ENCODE results near the gene TMCO2.

Gene TMCO2

DNA sequence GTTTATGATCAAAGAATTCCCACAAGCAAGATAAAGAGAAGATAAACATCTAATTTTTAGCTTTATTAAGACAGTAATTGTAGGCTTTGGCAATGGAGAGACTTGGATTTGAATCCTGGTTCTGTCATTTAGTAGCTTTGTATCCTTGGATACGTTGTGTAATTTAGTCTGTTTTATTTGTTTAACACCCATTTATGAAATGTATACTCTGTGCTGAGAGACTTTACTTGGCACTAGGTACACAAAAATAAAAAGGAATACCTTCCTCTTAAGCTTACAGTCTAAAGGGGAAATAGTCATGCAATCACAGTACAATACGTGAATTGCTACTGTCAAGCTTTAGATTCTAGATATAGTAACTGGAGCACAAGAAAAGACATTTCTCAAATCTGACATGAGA, 34.1 kb downstream of the TMCO2 start:
- no peak overlapping the region for H2AFZ ChIP-seq (ENCODE audit: low read length)
- no peaks in the 10 kb centered on the region for H3K27me3 ChIP-seq (replicated peaks; ENCODE audit: insufficient read depth, low read length)
- no peaks in the 10 kb centered on the region for H3K9me2 ChIP-seq (replicated peaks; ENCODE audit: insufficient read depth, low read length)
- no peak overlapping the region for H3K4me3 ChIP-seq (ENCODE audit: low read length)
- H3K27ac ChIP-seq (ENCODE audit: low read length) = no peak overlapping the region
- H4K20me1 ChIP-seq (ENCODE audit: insufficient read depth, low read length) = no peaks in the 10 kb centered on the region
- H3K4me2 ChIP-seq (ENCODE audit: low read depth, low read length) = no peak overlapping the region
- no peak overlapping the region for H3K9ac ChIP-seq (ENCODE audit: low read length)
- no peaks in the 10 kb centered on the region for H3F3A ChIP-seq (ENCODE audit: insufficient read depth, low read length)
- H3K9me3 ChIP-seq (replicated peaks; ENCODE audit: insufficient read depth, low read length) = no peaks in the 10 kb centered on the region
- no peaks in the 10 kb centered on the region for H3K79me2 ChIP-seq (ENCODE audit: low read length)
- no peak for TF ChIP-seq EZH2phosphoT487 (IDR thresholded peaks at IDR 0.05; ENCODE audit: low read length)
- H3K36me3 ChIP-seq (replicated peaks; ENCODE audit: insufficient read depth, low read length) = no peaks in the 10 kb centered on the region; the same call in 1 of the 2 replicates
- DNase-seq = no peak
- H3K4me1 ChIP-seq (ENCODE audit: low read length) = no peaks in the 10 kb centered on the region

DNA sequence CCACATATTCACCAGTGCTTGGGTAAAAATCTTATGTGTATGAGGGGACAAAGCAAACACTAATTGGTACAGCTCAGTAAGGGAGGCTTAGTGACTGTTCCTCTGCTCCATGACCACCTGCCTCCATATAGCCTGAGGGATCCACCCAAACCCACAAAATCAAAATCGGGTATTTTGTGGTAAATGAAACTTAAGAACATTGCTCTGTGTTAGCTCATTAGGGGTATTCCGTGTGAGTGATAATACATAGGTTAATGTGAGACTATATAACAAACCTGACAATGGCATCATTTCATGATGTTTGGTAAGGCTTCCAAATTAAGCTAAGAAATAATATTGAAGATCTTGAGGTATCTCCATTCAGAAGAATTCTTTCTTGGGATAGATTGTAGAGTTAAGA, 43.6 kb downstream of the TMCO2 start:
- Histone ChIP-seq H3K27ac (ENCODE audit: low read length) (no peak overlapping the region), H3K9me2 (replicated peaks; ENCODE audit: insufficient read depth, low read length) (no peaks in the 10 kb centered on the region), H4K20me1 (ENCODE audit: insufficient read depth, low read length) (no peaks in the 10 kb centered on the region), H3K27me3 (replicated peaks; ENCODE audit: insufficient read depth, low read length) (no peaks in the 10 kb centered on the region), H3K4me1 (ENCODE audit: low read length) (no peaks in the 10 kb centered on the region), H3K9ac (ENCODE audit: low read length) (no peak overlapping the region), H3K4me3 (ENCODE audit: low read length) (no peak overlapping the region), H3K79me2 (ENCODE audit: low read length) (no peaks in the 10 kb centered on the region), H3F3A (ENCODE audit: insufficient read depth, low read length) (no peaks in the 10 kb centered on the region), H3K36me3 (replicated peaks; ENCODE audit: insufficient read depth, low read length) (peaks cover 6% of the 10 kb centered on the region; the same call in 1 of the 2 replicates), H3K9me3 (replicated peaks; ENCODE audit: insufficient read depth, low read length) (no peaks in the 10 kb centered on the region), H3K4me2 (ENCODE audit: low read depth, low read length) (no peak overlapping the region), H2AFZ (ENCODE audit: low read length) (no peak overlapping the region)
- TF ChIP-seq EZH2phosphoT487 (IDR thresholded peaks at IDR 0.05; ENCODE audit: low read length) (no peak), EZH2 (optimal IDR thresholded peaks at IDR 0.05; ENCODE audit: low read depth, low read length) (no peak)
- TF ChIP-seq, protein P1, sequence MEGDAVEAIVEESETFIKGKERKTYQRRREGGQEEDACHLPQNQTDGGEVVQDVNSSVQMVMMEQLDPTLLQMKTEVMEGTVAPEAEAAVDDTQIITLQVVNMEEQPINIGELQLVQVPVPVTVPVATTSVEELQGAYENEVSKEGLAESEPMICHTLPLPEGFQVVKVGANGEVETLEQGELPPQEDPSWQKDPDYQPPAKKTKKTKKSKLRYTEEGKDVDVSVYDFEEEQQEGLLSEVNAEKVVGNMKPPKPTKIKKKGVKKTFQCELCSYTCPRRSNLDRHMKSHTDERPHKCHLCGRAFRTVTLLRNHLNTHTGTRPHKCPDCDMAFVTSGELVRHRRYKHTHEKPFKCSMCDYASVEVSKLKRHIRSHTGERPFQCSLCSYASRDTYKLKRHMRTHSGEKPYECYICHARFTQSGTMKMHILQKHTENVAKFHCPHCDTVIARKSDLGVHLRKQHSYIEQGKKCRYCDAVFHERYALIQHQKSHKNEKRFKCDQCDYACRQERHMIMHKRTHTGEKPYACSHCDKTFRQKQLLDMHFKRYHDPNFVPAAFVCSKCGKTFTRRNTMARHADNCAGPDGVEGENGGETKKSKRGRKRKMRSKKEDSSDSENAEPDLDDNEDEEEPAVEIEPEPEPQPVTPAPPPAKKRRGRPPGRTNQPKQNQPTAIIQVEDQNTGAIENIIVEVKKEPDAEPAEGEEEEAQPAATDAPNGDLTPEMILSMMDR (IDR thresholded peaks at IDR 0.05; ENCODE audit: low read length) = no peak
- DNase-seq = no peak

DNA sequence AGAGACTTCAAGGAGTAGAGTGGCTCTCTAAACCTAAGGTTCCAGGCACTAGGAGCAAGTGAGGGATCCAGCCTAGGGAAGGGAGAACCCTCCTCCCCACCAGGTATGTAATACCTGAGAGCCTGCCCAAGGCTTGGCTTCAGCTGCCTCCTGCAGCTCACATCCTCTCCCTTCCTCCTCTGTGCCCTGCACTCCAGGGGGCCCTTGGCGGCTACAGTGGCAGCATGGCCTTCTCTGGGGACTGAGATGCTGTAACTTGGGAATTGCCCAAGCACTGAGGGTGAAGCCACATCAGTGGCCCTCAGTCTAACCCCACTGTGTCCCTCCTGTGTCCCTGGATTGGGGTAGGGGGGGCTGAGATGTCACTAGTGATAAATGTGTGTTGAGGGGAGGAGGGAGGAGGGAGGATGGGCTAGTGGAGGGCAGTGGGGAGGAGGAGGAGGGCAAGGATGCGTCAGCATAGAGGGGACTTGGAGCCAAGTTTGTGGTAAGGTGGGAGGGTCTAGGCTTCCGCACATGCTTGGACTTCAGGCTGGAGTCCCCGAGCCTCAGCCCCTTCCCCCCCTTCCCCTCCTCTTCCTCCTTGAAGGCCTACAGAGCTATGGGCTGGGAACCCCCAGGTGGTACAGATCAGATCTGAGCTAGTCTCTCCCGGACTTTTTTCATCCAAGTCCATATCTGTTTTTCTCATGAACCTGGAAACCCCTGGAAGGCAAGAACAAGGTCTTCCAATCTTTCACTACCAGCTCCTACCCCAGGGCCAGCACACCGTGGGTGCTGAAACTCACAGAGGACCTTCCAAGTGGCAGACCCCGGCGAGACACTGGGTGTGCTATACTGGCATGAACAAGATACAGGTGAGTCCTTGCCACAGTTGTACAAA, 51.9 kb downstream of the TMCO2 start:
- no peak overlapping the region for H3K27ac ChIP-seq (ENCODE audit: low read length)
- no peaks in the 10 kb centered on the region for H3K27me3 ChIP-seq (replicated peaks; ENCODE audit: insufficient read depth, low read length)
- no peak overlapping the region for H2AFZ ChIP-seq (ENCODE audit: low read length)
- TF ChIP-seq EZH2phosphoT487 (IDR thresholded peaks at IDR 0.05; ENCODE audit: low read length) = no peak
- TF ChIP-seq EZH2 (optimal IDR thresholded peaks at IDR 0.05; ENCODE audit: low read depth, low read length) = no peak
- TF ChIP-seq, protein P1 (IDR thresholded peaks at IDR 0.05; ENCODE audit: low read length) = no peak
- no peak for DNase-seq
- H3K9me2 ChIP-seq (replicated peaks; ENCODE audit: insufficient read depth, low read length) = no peaks in the 10 kb centered on the region
- no peaks in the 10 kb centered on the region for H4K20me1 ChIP-seq (ENCODE audit: insufficient read depth, low read length)
- no peak overlapping the region for H3K4me3 ChIP-seq (ENCODE audit: low read length)
- no peaks in the 10 kb centered on the region for H3K79me2 ChIP-seq (ENCODE audit: low read length)
- no peaks in the 10 kb centered on the region for H3F3A ChIP-seq (ENCODE audit: insufficient read depth, low read length)
- no peaks in the 10 kb centered on the region for H3K4me1 ChIP-seq (ENCODE audit: low read length)
- H3K9ac ChIP-seq (ENCODE audit: low read length) = no peak overlapping the region
- H3K4me2 ChIP-seq (ENCODE audit: low read depth, low read length) = no peak overlapping the region
- H3K9me3 ChIP-seq (replicated peaks; ENCODE audit: insufficient read depth, low read length) = no peaks in the 10 kb centered on the region
- no peaks in the 10 kb centered on the region for H3K36me3 ChIP-seq (replicated peaks; ENCODE audit: insufficient read depth, low read length)

DNA sequence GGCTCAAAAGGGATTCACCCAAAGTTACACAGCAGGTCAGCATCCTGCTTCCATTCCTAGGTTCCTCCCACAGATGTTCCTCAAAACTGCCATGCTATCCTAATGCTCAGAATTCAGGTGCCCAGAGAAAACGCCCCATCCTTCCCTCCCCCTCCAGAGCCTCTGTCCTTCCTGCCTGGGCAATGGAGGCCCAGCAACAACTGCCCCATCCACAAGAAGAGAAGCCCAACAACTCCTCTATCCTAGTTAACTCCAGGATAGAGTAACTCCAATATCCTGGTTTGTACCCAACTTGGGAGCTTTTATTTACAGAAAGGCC, 52.5 kb downstream of the TMCO2 start:
- Histone ChIP-seq H2AFZ (ENCODE audit: low read length) (no peak overlapping the region), H3K4me3 (ENCODE audit: low read length) (no peak overlapping the region), H3K9me3 (replicated peaks; ENCODE audit: insufficient read depth, low read length) (no peaks in the 10 kb centered on the region), H3K9ac (ENCODE audit: low read length) (no peak overlapping the region), H3K4me2 (ENCODE audit: low read depth, low read length) (no peak overlapping the region), H3K79me2 (ENCODE audit: low read length) (no peaks in the 10 kb centered on the region), H3K4me1 (ENCODE audit: low read length) (no peaks in the 10 kb centered on the region), H3K27me3 (replicated peaks; ENCODE audit: insufficient read depth, low read length) (no peaks in the 10 kb centered on the region), H3K27ac (ENCODE audit: low read length) (no peak overlapping the region), H3K9me2 (replicated peaks; ENCODE audit: insufficient read depth, low read length) (no peaks in the 10 kb centered on the region), H3K36me3 (replicated peaks; ENCODE audit: insufficient read depth, low read length) (no peaks in the 10 kb centered on the region), H4K20me1 (ENCODE audit: insufficient read depth, low read length) (no peaks in the 10 kb centered on the region), H3F3A (ENCODE audit: insufficient read depth, low read length) (no peaks in the 10 kb centered on the region)
- TF ChIP-seq, protein P1 (IDR thresholded peaks at IDR 0.05; ENCODE audit: low read length) = no peak
- TF ChIP-seq EZH2phosphoT487 (IDR thresholded peaks at IDR 0.05; ENCODE audit: low read length) = no peak
- no peak for TF ChIP-seq EZH2 (optimal IDR thresholded peaks at IDR 0.05; ENCODE audit: low read depth, low read length)
- no peak for DNase-seq
